BJ (cell line): Measurements from ENCODE around the gene OXER1. TPM values are rescaled to one million over a fixed set of nuclear protein-coding genes. Genes with fewer than 3 reads are reported as not detected.

Source experiments
- CTCF ChIA-PET: fragments of 350-600 bp; formaldehyde crosslinking; extraction: SDS; loops from one replicate; lab custom pipeline; 2021; ENCODE audit warnings: antibody characterized with exemption, inconsistent platforms; lab: Yijun Ruan, JAX
- POLR2A ChIA-PET: fragments of 300-600 bp; sonication (Branson Sonifier 250); formaldehyde crosslinking; extraction: SDS; loops from one replicate; lab custom pipeline; 2021; ENCODE audit warnings: antibody characterized with exemption; lab: Charles Lee
- DNase-seq: peaks from one replicate; pipeline ENCODE4 v3.0.0-alpha.2; 2011; ENCODE audit warnings: low read depth
- H3K27me3 ChIP-seq: 2 replicates; pipeline ENCODE4 v1.6.0; 2011; ENCODE audit warnings: low read length; ENCODE audit not compliant: control insufficient read depth, insufficient read depth
- H3K36me3 ChIP-seq: 2 replicates; pipeline ENCODE4 v1.5.1; 2011; ENCODE audit warnings: low read length; ENCODE audit not compliant: control insufficient read depth, insufficient read depth
- H3K4me3 ChIP-seq: 2 replicates; pipeline ENCODE4 v1.5.1; 2011; ENCODE audit warnings: low read depth, mild to moderate bottlenecking, control low read depth, low read length
- polyA plus RNA-seq: library from polyadenylated mRNA; depleted of rRNA; stranded (reverse); fragments of >200 nt; gene quantifications from 2 replicates; pipeline ENCODE4 v1.2.3, GENCODE V29; 2011
- TF ChIP-seq, protein P1 (sequence below): IDR thresholded peaks from 2 replicates; pipeline ENCODE4 v1.5.1; 2011; ENCODE audit warnings: low read depth, mild to moderate bottlenecking, control low read depth, inconsistent platforms, low read length, moderate library complexity; ENCODE audit not compliant: insufficient read depth

The OXER1 gene
- polyA plus RNA-seq, 1 experiment: not detected

DNA sequence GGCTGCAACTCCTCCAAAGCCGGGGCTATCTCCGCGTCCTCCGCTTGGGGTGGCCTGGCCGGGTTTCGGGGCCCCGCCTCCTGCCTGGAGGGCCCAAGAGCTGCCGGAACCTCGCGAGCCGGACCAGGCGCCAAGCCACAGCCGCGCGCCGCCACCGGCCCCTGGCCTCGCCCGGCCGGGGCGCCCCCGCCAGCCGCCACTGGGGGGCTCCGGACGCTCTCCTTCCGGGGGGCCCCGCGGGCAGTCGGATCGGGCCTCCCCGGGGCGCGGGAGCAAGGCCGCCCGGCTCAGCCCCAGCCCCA, 45.8 kb upstream of the OXER1 start:
- DNase-seq: no peak
- TF ChIP-seq, protein P1, sequence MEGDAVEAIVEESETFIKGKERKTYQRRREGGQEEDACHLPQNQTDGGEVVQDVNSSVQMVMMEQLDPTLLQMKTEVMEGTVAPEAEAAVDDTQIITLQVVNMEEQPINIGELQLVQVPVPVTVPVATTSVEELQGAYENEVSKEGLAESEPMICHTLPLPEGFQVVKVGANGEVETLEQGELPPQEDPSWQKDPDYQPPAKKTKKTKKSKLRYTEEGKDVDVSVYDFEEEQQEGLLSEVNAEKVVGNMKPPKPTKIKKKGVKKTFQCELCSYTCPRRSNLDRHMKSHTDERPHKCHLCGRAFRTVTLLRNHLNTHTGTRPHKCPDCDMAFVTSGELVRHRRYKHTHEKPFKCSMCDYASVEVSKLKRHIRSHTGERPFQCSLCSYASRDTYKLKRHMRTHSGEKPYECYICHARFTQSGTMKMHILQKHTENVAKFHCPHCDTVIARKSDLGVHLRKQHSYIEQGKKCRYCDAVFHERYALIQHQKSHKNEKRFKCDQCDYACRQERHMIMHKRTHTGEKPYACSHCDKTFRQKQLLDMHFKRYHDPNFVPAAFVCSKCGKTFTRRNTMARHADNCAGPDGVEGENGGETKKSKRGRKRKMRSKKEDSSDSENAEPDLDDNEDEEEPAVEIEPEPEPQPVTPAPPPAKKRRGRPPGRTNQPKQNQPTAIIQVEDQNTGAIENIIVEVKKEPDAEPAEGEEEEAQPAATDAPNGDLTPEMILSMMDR: peak; percentile 35; the same call in 1 of the 2 replicates
- Histone ChIP-seq H3K27me3 (no peaks in the 10 kb centered on the region; the same call in 1 of the 2 replicates), H3K36me3 (no peaks in the 10 kb centered on the region), H3K4me3 (peak overlapping the region; percentile 65)
- CTCF ChIA-PET: interaction anchor here (0.7 to 4.5 kb wide), 4 partner anchors 9 to 26 kb away, joined by 3 to 27 read pairs (median 8); no protein-coding TSS in a partner anchor
- POLR2A ChIA-PET: interaction anchor here (0.6 kb wide), 1 partner anchor 359 kb away, joined by 3 read pairs; no protein-coding TSS in a partner anchor

DNA sequence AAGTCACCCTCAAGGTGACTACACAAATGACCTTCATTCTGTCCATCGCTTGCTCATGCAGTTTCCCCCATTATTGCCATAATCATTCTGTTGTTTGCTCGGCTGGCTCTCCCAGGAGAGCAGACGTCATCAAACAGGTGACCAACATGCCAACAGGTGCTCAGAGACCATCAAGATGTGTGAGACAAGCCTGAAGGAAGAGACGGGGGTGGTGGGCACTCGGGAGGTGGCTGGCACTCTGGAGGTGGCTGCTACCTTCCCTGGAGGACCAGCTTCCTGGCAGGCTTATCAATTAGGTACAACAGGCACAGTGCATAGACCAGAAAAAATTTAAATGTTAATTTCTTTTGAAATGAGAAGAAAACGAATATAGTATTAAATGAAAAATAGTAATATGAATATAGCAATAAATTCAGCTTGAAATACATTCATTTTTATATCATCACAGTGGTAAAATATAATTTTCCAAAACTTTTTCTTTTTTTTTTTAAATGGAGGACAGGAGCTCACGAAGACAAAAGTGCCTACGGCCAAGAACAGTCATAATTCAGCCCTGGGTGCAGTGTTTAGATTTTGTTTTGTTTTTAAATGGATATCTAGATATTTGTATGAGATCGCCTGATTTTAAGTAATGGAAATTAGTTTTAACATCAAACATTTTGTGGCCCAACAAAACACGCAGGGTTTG, 45.3 kb upstream of the OXER1 start:
- POLR2A ChIA-PET: no interaction called here
- H3K36me3 ChIP-seq: no peaks in the 10 kb centered on the region
- TF ChIP-seq, protein P1: no peak
- CTCF ChIA-PET: interaction anchor here (0.7 to 2.7 kb wide), 3 partner anchors 10 to 26 kb away, joined by 3 to 12 read pairs (median 3); no protein-coding TSS in a partner anchor
- no peak for DNase-seq
- no peaks in the 10 kb centered on the region; the same call in 1 of the 2 replicates for H3K27me3 ChIP-seq
- peak overlapping the region; percentile 65 for H3K4me3 ChIP-seq

DNA sequence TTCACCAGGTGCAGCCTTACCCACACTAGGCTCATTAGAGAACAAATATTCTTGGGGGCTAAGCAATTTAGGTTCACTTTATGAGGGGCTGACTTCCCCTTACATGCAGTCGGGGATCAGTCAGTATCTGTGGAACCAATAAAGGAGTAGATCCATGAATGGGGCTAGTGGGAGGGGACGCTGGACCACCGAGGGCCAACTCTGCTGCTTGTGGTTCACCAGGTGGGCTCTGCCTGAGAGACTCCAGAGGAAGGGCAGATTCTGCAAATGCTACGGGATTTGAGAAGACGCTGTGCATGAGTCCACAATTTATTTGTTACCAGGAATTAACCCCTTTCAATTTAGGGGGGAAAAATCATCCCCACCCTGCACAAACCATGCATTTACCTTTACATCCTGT, 44.4 kb upstream of the OXER1 start:
- Histone ChIP-seq H3K36me3 (no peaks in the 10 kb centered on the region), H3K27me3 (peaks cover 1% of the 10 kb centered on the region; the same call in 1 of the 2 replicates), H3K4me3 (no peak overlapping the region)
- CTCF ChIA-PET: no interaction called here
- TF ChIP-seq, protein P1: no peak
- DNase-seq: no peak
- POLR2A ChIA-PET: no interaction called here

DNA sequence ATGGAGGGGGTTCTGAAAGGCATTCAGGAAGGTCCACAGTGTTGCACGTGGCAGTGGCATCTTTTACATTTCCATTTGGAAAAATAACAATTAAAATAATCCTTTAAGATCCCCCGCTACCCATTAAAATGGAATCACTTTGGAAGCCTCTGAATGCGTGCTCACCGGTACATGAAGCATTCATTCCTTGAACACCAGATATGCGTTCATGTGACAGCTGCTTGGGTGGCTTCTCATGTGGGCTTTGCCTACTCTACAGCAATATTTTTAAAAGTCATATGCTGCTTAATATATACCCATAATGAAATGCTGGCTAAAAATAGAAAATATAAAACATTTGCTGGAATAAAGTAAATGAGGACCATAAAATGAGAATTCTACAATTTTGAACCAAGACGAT, 42.9 kb upstream of the OXER1 start:
- H3K27me3 ChIP-seq: peaks cover 1% of the 10 kb centered on the region; the same call in 1 of the 2 replicates
- no peak for DNase-seq
- H3K4me3 ChIP-seq: no peak overlapping the region
- TF ChIP-seq, protein P1: no peak
- ChIA-PET CTCF (no interaction called here), POLR2A (no interaction called here)
- H3K36me3 ChIP-seq: no peaks in the 10 kb centered on the region

DNA sequence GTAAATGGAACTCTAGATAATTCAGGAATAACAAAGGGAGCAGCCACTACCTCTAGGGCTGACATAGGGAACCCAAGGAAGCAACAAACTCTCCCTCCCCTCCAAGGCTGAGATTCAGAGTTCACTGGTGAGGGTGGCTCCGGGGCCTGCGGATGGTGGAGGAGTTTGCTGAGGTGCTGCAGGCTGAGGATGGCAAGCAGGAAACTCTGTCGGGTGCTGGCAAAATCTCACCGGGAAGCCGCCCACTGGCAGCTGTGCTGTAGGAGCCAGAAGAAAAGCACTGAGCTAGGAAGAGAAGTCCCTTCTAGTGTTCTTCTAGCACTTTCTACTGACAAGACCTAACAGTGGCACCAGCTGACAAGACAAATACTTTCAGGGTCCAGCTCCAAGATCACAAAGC, 41.0 kb upstream of the OXER1 start:
- H3K36me3 ChIP-seq: no peaks in the 10 kb centered on the region
- ChIA-PET POLR2A (no interaction called here), CTCF (no interaction called here)
- DNase-seq: no peak
- TF ChIP-seq, protein P1: no peak
- H3K27me3 ChIP-seq: peaks cover 1% of the 10 kb centered on the region; the same call in 1 of the 2 replicates
- no peak overlapping the region for H3K4me3 ChIP-seq
